ENCODE results near the gene PDLIM5.

The PDLIM5 gene

DNA sequence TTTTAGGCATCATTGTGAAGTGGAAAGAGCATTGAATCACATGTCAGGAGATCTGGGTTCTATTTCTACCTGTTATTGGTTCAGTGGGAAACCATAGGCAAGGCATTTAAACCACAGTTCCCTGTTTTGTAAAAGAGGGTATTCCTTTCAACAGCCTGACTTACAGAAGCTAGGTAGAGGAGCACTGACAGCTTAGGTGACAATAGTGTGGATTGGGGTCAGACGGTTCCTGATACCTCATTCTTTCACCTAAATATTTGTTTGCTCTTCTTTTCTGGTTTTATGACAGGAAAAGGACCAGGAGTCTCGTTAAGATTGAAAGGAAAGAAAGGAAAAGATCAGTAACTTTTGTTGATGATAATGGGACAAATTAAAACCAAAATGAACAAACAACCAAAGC is 15.9 kb upstream of the PDLIM5 start:
- Histone ChIP-seq H3K27me3 (ENCODE audit: control insufficient read depth, insufficient read depth, low read length) (no peaks in the 10 kb centered on the region), H3K27ac (ENCODE audit: low read depth, low read length) (no peak overlapping the region), H3K9ac (ENCODE audit: low read length) (no peak overlapping the region), H3K4me1 (ENCODE audit: control insufficient read depth, insufficient read depth, low read length) (no peaks in the 10 kb centered on the region), H3K4me3 (ENCODE audit: low read length) (no peak overlapping the region), H3K36me3 (ENCODE audit: control insufficient read depth, insufficient read depth, low read length) (no peaks in the 10 kb centered on the region)

DNA sequence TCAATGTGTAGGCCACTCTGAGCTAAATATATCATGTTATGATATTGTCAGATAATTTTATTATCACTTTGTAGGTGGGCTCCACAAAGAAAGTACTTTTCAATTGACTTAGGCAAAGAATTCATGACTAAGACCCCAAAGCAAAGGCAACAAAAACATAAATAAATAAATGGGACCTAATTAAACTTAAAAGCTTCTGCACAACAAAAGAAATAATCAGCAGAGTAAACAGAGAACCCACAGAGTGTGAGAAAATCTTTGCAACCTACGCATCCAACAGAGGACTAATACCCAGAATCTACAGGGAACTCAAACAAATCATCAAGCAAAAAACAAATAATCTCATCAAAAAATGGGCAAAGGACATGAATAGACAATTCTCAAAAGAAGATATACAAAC is 15.2 kb upstream of the PDLIM5 start:
- Histone ChIP-seq H3K27me3 (ENCODE audit: control insufficient read depth, insufficient read depth, low read length) (no peaks in the 10 kb centered on the region), H3K4me3 (ENCODE audit: low read length) (no peak overlapping the region), H3K4me1 (ENCODE audit: control insufficient read depth, insufficient read depth, low read length) (no peaks in the 10 kb centered on the region), H3K36me3 (ENCODE audit: control insufficient read depth, insufficient read depth, low read length) (no peaks in the 10 kb centered on the region), H3K27ac (ENCODE audit: low read depth, low read length) (no peak overlapping the region), H3K9ac (ENCODE audit: low read length) (no peak overlapping the region)

DNA sequence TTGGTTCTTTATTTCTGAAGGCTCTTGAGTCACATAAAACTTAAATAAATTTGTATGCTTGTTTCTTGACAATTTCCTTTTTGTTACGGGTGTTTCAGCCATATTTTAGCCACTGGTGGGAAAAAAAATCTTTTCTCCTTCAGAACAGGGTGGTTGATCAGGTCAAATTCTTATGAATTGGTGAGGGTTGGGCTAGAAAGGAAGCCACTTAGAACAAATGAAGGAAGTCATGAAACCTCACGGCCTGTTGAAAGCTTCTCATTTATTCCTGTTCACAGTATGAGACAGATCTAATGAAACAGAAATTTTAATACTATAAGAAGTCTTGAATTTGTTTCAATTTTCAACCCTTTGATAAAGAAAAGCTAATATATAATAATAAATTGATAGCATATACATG is 12.1 kb upstream of the PDLIM5 start:
- Histone ChIP-seq H3K4me3 (ENCODE audit: low read length) (no peak overlapping the region), H3K36me3 (ENCODE audit: control insufficient read depth, insufficient read depth, low read length) (no peaks in the 10 kb centered on the region), H3K4me1 (ENCODE audit: control insufficient read depth, insufficient read depth, low read length) (no peaks in the 10 kb centered on the region), H3K27me3 (ENCODE audit: control insufficient read depth, insufficient read depth, low read length) (no peaks in the 10 kb centered on the region), H3K27ac (ENCODE audit: low read depth, low read length) (no peak overlapping the region), H3K9ac (ENCODE audit: low read length) (no peak overlapping the region)

DNA sequence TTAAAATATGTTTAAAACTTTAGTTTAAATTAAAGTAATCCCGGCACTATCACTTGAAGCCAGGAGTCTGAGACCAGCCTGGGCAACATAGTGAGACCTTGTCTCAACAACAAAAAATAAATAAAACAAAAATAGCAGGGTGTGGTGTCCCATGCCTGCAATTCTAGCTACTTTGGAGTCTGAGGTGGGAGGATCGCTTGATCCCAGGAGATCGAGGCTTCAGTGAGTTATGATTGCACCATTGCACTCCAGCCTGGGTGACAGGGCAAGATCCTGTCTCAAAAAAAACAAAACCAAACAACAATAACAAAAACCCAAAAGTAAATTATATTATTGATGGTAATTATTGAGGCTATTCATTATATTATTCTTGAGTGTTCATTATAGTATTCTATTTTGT is 9.9 kb upstream of the PDLIM5 start:
- Histone ChIP-seq H3K27me3 (ENCODE audit: control insufficient read depth, insufficient read depth, low read length) (no peaks in the 10 kb centered on the region), H3K9ac (ENCODE audit: low read length) (no peak overlapping the region), H3K36me3 (ENCODE audit: control insufficient read depth, insufficient read depth, low read length) (no peaks in the 10 kb centered on the region), H3K4me3 (ENCODE audit: low read length) (no peak overlapping the region), H3K4me1 (ENCODE audit: control insufficient read depth, insufficient read depth, low read length) (no peaks in the 10 kb centered on the region), H3K27ac (ENCODE audit: low read depth, low read length) (no peak overlapping the region)

DNA sequence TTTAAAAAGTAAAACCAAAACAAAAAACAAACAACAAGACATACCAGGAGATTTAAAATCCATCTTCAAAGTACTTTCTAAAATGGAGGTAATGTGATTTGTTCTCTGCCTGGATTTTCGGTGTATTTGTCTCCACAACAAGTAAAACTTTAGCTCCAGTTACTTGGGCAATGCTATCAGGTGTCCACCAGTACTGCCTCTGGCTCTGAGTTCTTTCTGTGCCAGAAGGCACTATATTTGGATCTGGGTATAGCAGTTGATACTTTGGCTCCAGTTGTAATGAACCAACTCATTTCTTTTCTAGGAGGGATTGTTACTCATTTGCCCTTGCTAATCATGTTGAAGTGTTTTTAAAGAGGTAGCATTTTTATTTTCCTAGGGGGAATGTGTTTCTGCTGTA is 9.5 kb upstream of the PDLIM5 start:
- H3K4me1 ChIP-seq (ENCODE audit: control insufficient read depth, insufficient read depth, low read length), result no peaks in the 10 kb centered on the region
- no peak overlapping the region for H3K27ac ChIP-seq (ENCODE audit: low read depth, low read length)
- H3K9ac ChIP-seq (ENCODE audit: low read length), result no peak overlapping the region
- H3K4me3 ChIP-seq (ENCODE audit: low read length), result no peak overlapping the region
- H3K27me3 ChIP-seq (ENCODE audit: control insufficient read depth, insufficient read depth, low read length), result no peaks in the 10 kb centered on the region
- H3K36me3 ChIP-seq (ENCODE audit: control insufficient read depth, insufficient read depth, low read length), result no peaks in the 10 kb centered on the region

DNA sequence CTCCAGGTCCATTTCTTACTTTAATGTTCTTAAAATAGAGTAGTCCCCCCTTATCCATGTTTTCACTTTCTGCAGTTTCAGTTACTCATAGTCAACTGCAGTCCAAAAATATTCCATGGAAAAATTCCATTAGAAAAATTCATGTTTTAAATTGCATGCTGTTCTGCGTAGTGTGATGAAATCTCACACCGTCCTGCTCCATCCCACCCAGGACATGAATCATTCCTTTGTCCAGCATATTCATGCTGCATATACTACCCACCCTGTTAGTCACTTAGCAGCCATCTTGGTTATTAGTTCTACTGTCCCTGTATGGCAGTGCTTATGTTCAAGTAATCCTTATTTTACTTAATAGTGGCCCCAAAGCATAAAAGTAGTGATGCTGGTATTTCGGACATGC is 5.4 kb upstream of the PDLIM5 start:
- H3K4me3 ChIP-seq (ENCODE audit: low read length), result no peak overlapping the region
- H3K27ac ChIP-seq (ENCODE audit: low read depth, low read length), result no peak overlapping the region
- no peaks in the 10 kb centered on the region for H3K36me3 ChIP-seq (ENCODE audit: control insufficient read depth, insufficient read depth, low read length)
- H3K4me1 ChIP-seq (ENCODE audit: control insufficient read depth, insufficient read depth, low read length), result no peaks in the 10 kb centered on the region
- H3K9ac ChIP-seq (ENCODE audit: low read length), result no peak overlapping the region
- no peaks in the 10 kb centered on the region for H3K27me3 ChIP-seq (ENCODE audit: control insufficient read depth, insufficient read depth, low read length)

DNA sequence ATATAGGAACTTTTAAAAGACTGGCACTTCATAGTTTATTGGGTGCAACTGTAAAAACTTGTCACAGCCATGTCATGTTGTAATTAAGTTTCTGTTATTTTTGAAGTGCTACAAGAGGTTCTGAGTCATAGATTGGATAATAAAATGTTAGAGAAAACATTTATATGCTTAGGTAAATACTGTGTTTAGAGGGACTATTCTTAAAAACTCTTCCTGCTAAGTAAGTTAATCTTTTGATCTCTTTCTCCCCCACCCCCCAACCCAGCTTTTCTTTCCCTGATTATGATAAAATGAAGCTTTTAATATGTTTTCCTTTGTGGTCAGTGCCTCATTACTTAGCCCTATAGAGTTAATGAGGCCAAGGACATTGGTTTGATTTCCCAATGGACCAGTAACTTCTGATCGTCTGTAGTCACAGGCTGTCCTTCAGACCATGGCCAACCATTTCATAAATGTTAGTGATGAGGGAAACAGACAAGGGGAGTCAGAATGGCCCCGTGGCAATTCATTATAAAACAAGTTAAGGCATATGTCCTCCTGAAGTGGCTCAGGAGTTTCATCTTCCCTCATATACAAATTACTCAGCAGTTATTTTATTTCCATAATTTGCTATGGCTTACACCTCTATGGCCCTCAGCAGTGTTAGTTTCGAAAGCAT is 3.9 kb upstream of the PDLIM5 start:
- Histone ChIP-seq H3K4me3 (ENCODE audit: low read length) (no peak overlapping the region), H3K9ac (ENCODE audit: low read length) (no peak overlapping the region), H3K36me3 (ENCODE audit: control insufficient read depth, insufficient read depth, low read length) (no peaks in the 10 kb centered on the region), H3K27me3 (ENCODE audit: control insufficient read depth, insufficient read depth, low read length) (no peaks in the 10 kb centered on the region), H3K4me1 (ENCODE audit: control insufficient read depth, insufficient read depth, low read length) (no peaks in the 10 kb centered on the region), H3K27ac (ENCODE audit: low read depth, low read length) (no peak overlapping the region)

DNA sequence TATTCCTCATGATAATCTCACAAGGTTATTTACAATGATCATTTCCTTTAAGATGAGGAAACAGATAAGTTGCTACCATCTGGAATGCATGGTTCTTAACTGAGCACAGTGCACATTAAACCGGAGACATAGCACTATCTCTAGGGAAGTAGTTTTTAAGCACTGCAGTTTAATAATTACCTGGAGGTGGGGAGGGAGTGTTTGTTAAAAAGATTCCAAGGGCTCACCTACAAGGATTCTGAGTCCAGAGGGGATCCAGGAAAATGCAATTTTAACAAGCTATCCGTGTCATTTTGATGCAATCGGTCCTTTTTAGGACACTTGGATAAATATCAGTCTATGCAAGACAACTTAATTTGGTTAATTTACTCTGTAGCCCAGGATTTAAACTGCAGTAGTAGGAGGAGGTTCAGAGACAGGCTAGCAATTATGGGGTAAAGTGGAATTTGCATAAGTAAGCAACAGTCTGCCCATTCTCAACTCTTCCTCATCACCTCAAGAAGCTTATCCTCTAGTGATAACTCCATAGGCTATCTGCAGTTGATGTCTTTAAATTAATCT is 2.8 kb upstream of the PDLIM5 start:
- Histone ChIP-seq H3K27me3 (ENCODE audit: control insufficient read depth, insufficient read depth, low read length) (no peaks in the 10 kb centered on the region), H3K27ac (ENCODE audit: low read depth, low read length) (no peak overlapping the region), H3K36me3 (ENCODE audit: control insufficient read depth, insufficient read depth, low read length) (no peaks in the 10 kb centered on the region), H3K4me3 (ENCODE audit: low read length) (no peak overlapping the region), H3K9ac (ENCODE audit: low read length) (no peak overlapping the region), H3K4me1 (ENCODE audit: control insufficient read depth, insufficient read depth, low read length) (peaks cover 5% of the 10 kb centered on the region)

DNA sequence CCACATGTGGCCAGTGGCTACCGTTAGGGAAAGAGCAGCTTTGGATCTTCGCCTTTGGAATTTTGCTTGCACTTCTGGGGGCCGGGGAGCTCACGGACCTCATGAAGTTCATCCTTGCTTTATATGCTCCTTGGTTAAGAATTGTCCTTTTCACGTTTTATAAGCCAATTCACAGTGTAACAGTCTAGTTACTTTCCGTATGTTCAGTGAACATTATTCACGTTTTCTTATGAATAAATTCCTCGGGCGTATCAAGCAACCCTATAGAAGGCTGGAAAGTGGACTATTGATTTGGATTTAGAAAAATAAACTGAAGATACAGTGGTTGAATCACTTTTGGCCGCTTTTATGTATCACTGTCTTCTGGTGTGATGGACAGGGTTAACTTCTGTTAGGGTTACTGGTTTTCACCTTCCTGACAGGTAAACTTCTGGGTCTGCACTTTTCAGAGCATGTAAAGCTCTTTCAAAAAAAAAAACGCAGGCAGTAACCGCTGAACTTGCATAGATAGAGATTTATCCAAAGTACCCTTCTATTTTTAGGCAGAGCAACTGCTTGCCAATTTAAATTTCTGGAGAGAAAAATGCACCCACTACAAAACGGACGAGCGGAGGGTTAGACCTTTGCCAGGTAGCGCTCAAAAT is 569 bp upstream of the PDLIM5 start:
- Histone ChIP-seq H3K4me1 (ENCODE audit: control insufficient read depth, insufficient read depth, low read length) (peaks cover 15% of the 10 kb centered on the region), H3K4me3 (ENCODE audit: low read length) (peak overlapping the region; percentile 63), H3K36me3 (ENCODE audit: control insufficient read depth, insufficient read depth, low read length) (no peaks in the 10 kb centered on the region), H3K27me3 (ENCODE audit: control insufficient read depth, insufficient read depth, low read length) (no peaks in the 10 kb centered on the region), H3K9ac (ENCODE audit: low read length) (no peak overlapping the region), H3K27ac (ENCODE audit: low read depth, low read length) (peak overlapping the region; percentile 53)

DNA sequence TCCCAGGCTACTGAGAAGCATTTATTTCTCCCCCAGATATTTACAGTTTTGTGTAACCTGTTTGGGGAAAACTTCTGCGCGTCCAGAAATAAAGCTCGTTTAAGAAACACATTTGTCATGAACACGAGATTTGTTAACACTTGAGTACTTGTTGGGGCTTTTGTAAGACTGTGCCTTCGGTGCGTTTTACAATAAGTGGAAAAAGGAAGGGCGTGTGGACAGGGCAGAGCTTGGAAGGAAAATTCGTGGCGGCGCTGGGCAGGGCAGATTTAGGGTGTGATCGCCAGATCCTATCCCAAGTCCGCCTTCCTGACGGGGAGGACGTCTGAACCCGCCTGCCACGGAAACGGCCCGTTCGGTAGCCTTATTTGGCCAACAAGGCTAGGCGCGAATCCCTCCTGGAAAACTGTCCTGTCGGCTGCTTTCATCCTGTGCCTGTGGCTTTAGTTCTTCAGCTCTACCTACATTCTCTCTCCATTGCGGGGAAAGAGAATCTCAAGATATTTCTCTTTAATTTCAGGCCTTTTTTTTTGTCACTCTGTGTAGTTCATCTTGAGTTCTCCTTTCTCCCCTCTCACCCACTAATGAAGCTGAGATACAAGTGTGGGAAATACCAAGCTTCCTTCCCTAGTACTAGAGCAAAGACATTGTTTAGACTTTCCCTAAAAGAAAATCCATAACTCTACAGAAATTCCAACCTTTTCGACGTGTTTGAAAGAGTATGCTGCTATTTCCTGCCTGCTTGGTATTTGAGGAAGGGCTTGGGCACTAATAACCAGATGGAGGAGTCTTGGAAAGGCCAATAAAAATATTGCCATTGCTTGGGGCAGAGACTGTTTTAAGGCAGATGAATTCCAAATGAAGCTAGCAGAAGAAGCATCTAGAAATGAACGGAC is 982 bp downstream of the PDLIM5 start:
- Histone ChIP-seq H3K9ac (ENCODE audit: low read length) (peak overlapping the region; percentile 97), H3K27me3 (ENCODE audit: control insufficient read depth, insufficient read depth, low read length) (no peaks in the 10 kb centered on the region), H3K4me1 (ENCODE audit: control insufficient read depth, insufficient read depth, low read length) (peaks cover 18% of the 10 kb centered on the region), H3K36me3 (ENCODE audit: control insufficient read depth, insufficient read depth, low read length) (peaks cover 2% of the 10 kb centered on the region), H3K27ac (ENCODE audit: low read depth, low read length) (peak overlapping the region; percentile 92), H3K4me3 (ENCODE audit: low read length) (peak overlapping the region; percentile 93)

DNA sequence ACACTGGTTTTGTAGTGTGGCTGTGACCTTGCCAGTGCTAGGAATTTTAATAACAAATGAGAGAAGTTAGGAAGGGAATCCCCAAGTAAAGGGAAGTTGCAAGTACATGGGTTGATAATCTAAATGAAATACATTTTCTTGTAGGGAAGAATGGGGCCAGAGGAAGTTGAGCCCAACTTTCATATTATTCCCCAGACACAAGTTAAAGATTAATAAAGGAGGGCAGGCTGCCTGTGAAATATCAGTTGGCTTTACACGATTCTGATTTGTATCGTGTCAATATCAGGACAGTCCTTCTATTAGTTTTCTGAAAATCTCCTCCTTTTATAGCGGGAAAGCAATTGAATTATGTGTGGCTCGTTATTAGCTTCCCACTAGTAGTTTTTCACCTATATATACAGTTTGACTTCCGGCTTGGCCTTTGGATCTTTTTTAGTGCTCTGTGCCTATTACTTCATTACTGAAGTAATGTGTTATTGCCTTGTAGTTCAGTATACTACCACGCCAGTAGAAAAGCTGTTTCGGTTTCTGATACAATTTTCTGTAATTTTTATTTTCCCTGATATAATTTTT is 1.7 kb downstream of the PDLIM5 start:
- H3K27ac ChIP-seq (ENCODE audit: low read depth, low read length), result peak overlapping the region; percentile 92
- H3K4me3 ChIP-seq (ENCODE audit: low read length), result peak overlapping the region; percentile 93
- no peaks in the 10 kb centered on the region for H3K27me3 ChIP-seq (ENCODE audit: control insufficient read depth, insufficient read depth, low read length)
- peaks cover 18% of the 10 kb centered on the region for H3K4me1 ChIP-seq (ENCODE audit: control insufficient read depth, insufficient read depth, low read length)
- H3K36me3 ChIP-seq (ENCODE audit: control insufficient read depth, insufficient read depth, low read length), result peaks cover 2% of the 10 kb centered on the region
- H3K9ac ChIP-seq (ENCODE audit: low read length), result peak overlapping the region; percentile 12

DNA sequence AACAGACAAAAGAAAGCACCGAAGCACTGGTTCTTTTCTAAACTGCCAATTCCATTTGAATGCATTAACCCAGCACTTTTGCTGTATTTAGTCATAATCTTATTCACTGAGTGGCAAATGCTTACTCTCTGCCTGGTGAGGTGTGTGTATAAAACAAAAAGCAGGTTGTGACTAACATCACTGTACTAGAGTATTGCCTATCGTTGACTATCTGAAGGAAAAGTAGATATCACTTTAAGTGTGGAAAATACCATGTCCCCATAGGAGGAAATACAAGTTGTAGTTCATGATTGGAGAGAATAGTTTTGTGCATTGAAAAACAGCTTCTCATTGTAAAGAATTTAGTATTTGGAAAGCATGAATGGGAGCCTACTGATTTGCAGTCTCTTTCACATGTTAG is 2.7 kb downstream of the PDLIM5 start:
- Histone ChIP-seq H3K9ac (ENCODE audit: low read length) (peak overlapping the region; percentile 17), H3K4me3 (ENCODE audit: low read length) (peak overlapping the region; percentile 47), H3K36me3 (ENCODE audit: control insufficient read depth, insufficient read depth, low read length) (peaks cover 2% of the 10 kb centered on the region), H3K27me3 (ENCODE audit: control insufficient read depth, insufficient read depth, low read length) (no peaks in the 10 kb centered on the region), H3K27ac (ENCODE audit: low read depth, low read length) (peak overlapping the region; percentile 73), H3K4me1 (ENCODE audit: control insufficient read depth, insufficient read depth, low read length) (peaks cover 21% of the 10 kb centered on the region)
